HG02943 (cell line): ENCODE results near the gene VPREB1.
"Not testable (repeated sequence)": the region's sequence is repeated elsewhere in the genome, so short reads cannot be mapped to it uniquely, and the experiment has no call there.

ENCODE experiments used
- ATAC-seq: cut with Tn5 transposase; IDR thresholded peaks from one replicate; pipeline ENCODE4 v1.9.1; 2021; ENCODE audit warnings: mild to moderate bottlenecking, low read depth, moderate library complexity; ENCODE audit not compliant: unreplicated experiment

The VPREB1 gene

GRCh38 chr22:22291129-22291806, 46.7 kb downstream of the VPREB1 start:
- not testable (repeated sequence) for ATAC-seq

DNA sequence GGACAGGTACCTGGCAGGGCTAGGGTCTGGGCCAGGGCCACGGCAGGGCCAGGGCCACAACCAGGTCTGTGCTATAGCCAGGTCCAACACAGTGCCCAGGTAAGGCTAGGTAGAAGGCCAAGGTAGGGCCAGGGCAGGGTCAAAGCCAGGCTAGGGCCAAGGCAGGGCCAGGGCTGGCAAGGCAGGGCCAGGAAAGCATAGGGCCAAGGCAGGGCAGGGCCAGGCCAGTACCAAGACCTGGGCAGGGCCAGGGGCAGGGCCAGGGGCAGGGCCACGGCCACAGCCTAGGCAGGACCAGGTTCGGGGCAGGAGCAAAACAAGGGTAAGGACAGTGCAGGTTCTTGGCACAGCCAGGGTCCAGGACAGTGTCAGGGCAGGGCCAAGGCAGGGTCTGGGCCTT, 48.1 kb downstream of the VPREB1 start:
- ATAC-seq = not testable (repeated sequence)

- ATAC-seq = not testable (repeated sequence)
Observed at GRCh38 chr22:22293436-22293835, 48.9 kb downstream of the VPREB1 start.

GRCh38 chr22:22294641-22295040, 50.1 kb downstream of the VPREB1 start:
- not testable (repeated sequence) for ATAC-seq
